Naive thymus-derived CD8-positive, alpha-beta T cell (primary cell): Measurements from ENCODE around the gene ADRA2B. TPM values are rescaled to one million over a fixed set of nuclear protein-coding genes. Genes with fewer than 3 reads are reported as not detected.
"Not testable (repeated sequence)": the region's sequence is repeated elsewhere in the genome, so short reads cannot be mapped to it uniquely, and the experiment has no call there.

Experiments used
- ATAC-seq, 2 donors: fragments of 150-1000 bp; cut with Tn5 transposase in 1 of 2; sonication (Bioruptor Pico), chemical (Tn5 transposase) in 1 of 2; 1 replicate in 1 of 2; 2 replicates in 1 of 2; pipeline ENCODE4 v1.10.0; 2021; ENCODE audit warnings: mild to moderate bottlenecking in 2 of 2, moderate library complexity in 2 of 2
- POLR2A ChIA-PET: fragments of 350-600 bp; sonication (Branson Sonifier 250); formaldehyde crosslinking; loops from one replicate; lab custom pipeline; 2021; ENCODE audit warnings: antibody characterized with exemption; lab: Charles Lee
- DNase-seq, 10 donors: peaks; one replicate each; pipeline versions ENCODE4 v3.0.0 to v3.0.0-alpha.2; 2020 to 2022
- H3K27ac Mint-ChIP-seq, 10 donors: one replicate each; pipeline ENCODE4 v1.8.0; 2020 to 2022; ENCODE audit warnings: mild to moderate bottlenecking in 10 of 10, mixed read lengths in 10 of 10, moderate library complexity in 4 of 10, inconsistent platforms in 1 of 10
- H3K27me3 Mint-ChIP-seq, 5 donors: one replicate each; pipeline ENCODE4 v1.8.0; 2021 to 2022; ENCODE audit warnings: mixed read lengths in 5 of 5
- H3K36me3 Mint-ChIP-seq, 3 donors: one replicate each; pipeline ENCODE4 v1.8.0; 2020 to 2022; ENCODE audit warnings: mixed read lengths in 3 of 3, mild to moderate bottlenecking in 2 of 3, inconsistent platforms in 1 of 3
- H3K4me1 Mint-ChIP-seq, 4 donors: one replicate each; pipeline ENCODE4 v1.8.0; 2021 to 2022; ENCODE audit warnings: mixed read lengths in 4 of 4
- H3K4me3 Mint-ChIP-seq, 10 donors: one replicate each; pipeline ENCODE4 v1.8.0; 2020 to 2022; ENCODE audit warnings: mild to moderate bottlenecking in 10 of 10, mixed read lengths in 10 of 10, moderate library complexity in 6 of 10, inconsistent platforms in 1 of 10
- H3K9me3 Mint-ChIP-seq, 9 donors: one replicate each; pipeline ENCODE4 v1.8.0; 2020 to 2022; ENCODE audit warnings: mixed read lengths in 9 of 9, mild to moderate bottlenecking in 3 of 9, inconsistent platforms in 1 of 9, moderate library complexity in 1 of 9
- polyA plus RNA-seq, 3 donors: library from polyadenylated mRNA; unstranded; fragments of 300-500 nt; fragmentation: Illumina TruSeq; gene quantifications; one replicate each; pipeline ENCODE4 v1.2.3, GENCODE V29; 2021
- total RNA-seq, 8 experiments: library from RNA in 2 of 8; stranded (reverse) in 2 of 8; gene quantifications; one replicate each; pipeline ENCODE4 v1.2.3 and lab custom pipeline; 2021 to 2026

The ADRA2B gene
- under 1 TPM in 1 of 2 experiments, not detected in 1; 0.22 TPM for total RNA-seq
- polyA plus RNA-seq: not detected
- total RNA-seq (lab: John Stamatoyannopoulos, UW): 0.52 to 24.3 (median 0.79) reads per million in 6 experiments

DNA sequence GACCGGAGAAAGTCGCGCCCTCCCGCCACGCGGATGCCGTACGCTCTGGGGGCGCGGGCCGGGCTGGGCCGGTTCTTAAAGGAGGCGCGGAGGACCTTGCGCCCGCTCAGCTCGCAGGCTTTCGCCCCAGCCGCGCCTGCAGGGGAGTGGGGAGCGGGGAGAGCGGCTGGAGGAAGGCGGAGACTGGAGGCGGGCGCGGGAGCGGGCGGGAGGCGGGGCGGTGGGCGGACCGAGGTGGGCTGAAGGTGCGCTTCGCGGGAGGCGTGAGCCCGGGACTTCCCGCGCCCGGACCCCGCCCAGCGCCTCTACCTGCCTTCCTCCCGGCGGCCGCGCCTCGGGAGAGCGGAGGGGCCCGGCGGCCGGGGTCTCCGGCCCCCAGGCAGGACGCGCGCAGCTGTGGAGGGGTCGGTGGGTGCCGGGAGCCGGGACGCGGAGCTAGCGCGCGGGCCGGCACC, at the start of gene ADRA2B:
ADRA2B (minus strand) TSS at position 148 of the 455 bp plus-strand sequence. CDS start 422 bp downstream, outside the sequence.
- H3K4me1 Mint-ChIP-seq: peaks cover 16 to 43% (median 22%) of the 10 kb centered on the region in 4 donors
- POLR2A ChIA-PET: interaction anchor here (0.6 to 1.6 kb wide), 4 partner anchors 58 to 129 kb away, joined by 3 to 6 read pairs (median 3); partner anchors contain the start of gene ANKRD36C
- peaks cover 12 to 31% (median 28%) of the 10 kb centered on the region in 5 donors for H3K27me3 Mint-ChIP-seq
- H3K4me3 Mint-ChIP-seq: peak within 1 kb of the TSS; percentile 71 to 91 (median 80)
- peak; percentile 72 to 76 for ATAC-seq
- no peaks in the 10 kb centered on the region for H3K36me3 Mint-ChIP-seq
- H3K27ac Mint-ChIP-seq: peak within 1 kb of the TSS in 8 of 10 donors; percentile 39 to 89 (median 64)
- peak in 9 of 10 donors; percentile 31 to 82 (median 62) for DNase-seq
- H3K9me3 Mint-ChIP-seq: no peaks in the 10 kb centered on the region

DNA sequence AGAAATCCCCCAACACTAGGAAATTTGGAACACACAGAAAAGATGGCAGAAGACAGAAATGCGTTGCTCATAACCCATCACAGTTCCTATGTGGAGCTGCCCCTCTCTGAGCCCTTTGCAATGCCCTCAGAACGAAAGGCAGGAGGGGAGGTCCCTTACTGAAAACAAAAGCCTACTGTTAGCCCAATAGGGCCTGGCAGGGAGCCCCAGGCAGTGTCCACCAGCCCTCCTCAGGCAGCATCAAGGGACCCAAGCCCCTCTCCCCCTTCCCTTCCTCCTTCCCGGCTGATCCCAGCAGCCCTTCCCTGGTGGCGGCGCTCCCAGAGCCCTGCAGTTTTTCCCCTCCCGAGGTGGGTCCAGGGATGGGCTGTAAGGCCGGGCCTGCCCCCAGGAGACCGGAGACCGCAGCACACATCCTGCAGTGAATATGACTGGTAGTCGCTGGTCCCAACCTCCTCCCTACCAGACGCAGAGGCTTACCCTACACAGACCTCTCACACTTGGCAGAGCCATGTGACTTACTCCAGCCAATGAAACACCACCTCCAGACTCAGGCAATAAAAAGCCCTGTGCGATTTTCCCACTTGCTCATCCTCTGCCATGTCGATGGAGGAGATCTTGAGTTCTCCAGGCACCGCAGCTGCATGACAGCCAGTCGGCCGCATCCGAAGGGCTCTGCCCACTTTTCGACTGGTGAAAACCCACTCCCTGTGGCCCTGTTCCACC, 48.3 kb upstream of the ADRA2B start:
- peak overlapping the region; percentile 62 to 88 (median 80) for H3K4me3 Mint-ChIP-seq
- peak overlapping the region; percentile 98 to 100 (median 98) for H3K27ac Mint-ChIP-seq
- POLR2A ChIA-PET: interaction anchor here (0.9 to 15.0 kb wide), 4 partner anchors 9 to 43 kb away, joined by 3 to 373 read pairs (median 9); partner anchors contain the start of genes ASTL, DUSP2 and STARD7
- H3K27me3 Mint-ChIP-seq: no peaks in the 10 kb centered on the region
- peak in 8 of 10 donors; percentile 40 to 79 (median 63) for DNase-seq
- H3K9me3 Mint-ChIP-seq: peaks cover 0 to 8% (median 0%) of the 10 kb centered on the region in 9 donors
- H3K36me3 Mint-ChIP-seq: peaks cover 0 to 5% (median 0%) of the 10 kb centered on the region in 3 donors
- peaks cover 28 to 62% (median 51%) of the 10 kb centered on the region in 4 donors for H3K4me1 Mint-ChIP-seq
- ATAC-seq: peak; percentile 69 to 82

- peak overlapping the region; percentile 98 to 100 (median 98) for H3K27ac Mint-ChIP-seq
- DNase-seq (peak; percentile 58 to 88 (median 76)), ATAC-seq (peak; percentile 77 to 78)
- H3K36me3 Mint-ChIP-seq: peaks cover 0 to under 1% (median 0%) of the 10 kb centered on the region in 3 donors
- POLR2A ChIA-PET: interaction anchor here (0.9 to 15.0 kb wide), 4 partner anchors 8 to 44 kb away, joined by 3 to 373 read pairs (median 9); partner anchors contain the start of genes ASTL, DUSP2 and STARD7
- peaks cover 0 to 5% (median 0%) of the 10 kb centered on the region in 9 donors for H3K9me3 Mint-ChIP-seq
- H3K4me3 Mint-ChIP-seq: peak overlapping the region; percentile 62 to 88 (median 80)
- peaks cover 34 to 69% (median 58%) of the 10 kb centered on the region in 4 donors for H3K4me1 Mint-ChIP-seq
- H3K27me3 Mint-ChIP-seq: no peaks in the 10 kb centered on the region
Measured at GRCh38 chr2:96163768-96164429, 47.5 kb upstream of the ADRA2B start.

- POLR2A ChIA-PET: interaction anchor here (1.3 to 15.0 kb wide), 3 partner anchors 10 to 45 kb away, joined by 7 to 373 read pairs (median 11); partner anchors contain the start of genes ASTL, DUSP2 and STARD7
- no peak for DNase-seq
- Mint-ChIP-seq H3K4me3 (peak overlapping the region; percentile 62 to 88 (median 80)), H3K4me1 (peaks cover 34 to 74% (median 63%) of the 10 kb centered on the region in 4 donors), H3K9me3 (peaks cover 0 to 5% (median 0%) of the 10 kb centered on the region in 9 donors), H3K36me3 (no peaks in the 10 kb centered on the region), H3K27me3 (no peaks in the 10 kb centered on the region), H3K27ac (peak overlapping the region; percentile 98 to 100 (median 98))
- peak in 1 of 2 donors; percentile 4 for ATAC-seq
Measured at GRCh38 chr2:96163415-96163767, 47.0 kb upstream of the ADRA2B start.

DNA sequence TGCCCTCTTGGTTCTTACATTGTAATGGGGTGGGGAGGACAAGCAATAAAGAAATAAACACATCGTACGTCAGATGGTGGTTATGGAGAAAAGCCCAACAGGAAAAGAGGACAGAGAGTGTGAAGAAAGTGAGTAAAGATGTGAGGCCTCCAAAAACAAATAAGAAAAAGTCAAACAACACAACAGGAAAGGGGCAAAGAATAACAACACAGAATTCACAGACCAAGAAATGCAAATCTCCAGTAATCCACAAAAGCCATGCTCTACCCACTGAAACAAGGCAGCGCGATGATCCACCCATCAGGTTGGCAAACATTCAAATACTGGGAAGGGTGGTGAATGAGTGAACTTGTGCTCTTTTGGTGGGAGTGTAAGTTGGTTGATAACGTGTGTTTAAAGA, 45.5 kb upstream of the ADRA2B start:
- peak overlapping the region in 7 of 10 donors; percentile 1 to 78 (median 31) for H3K4me3 Mint-ChIP-seq
- H3K36me3 Mint-ChIP-seq: no peaks in the 10 kb centered on the region
- ATAC-seq (no peak), DNase-seq (peak in 1 of 10 donors; percentile 52)
- peaks cover 35 to 79% (median 75%) of the 10 kb centered on the region in 4 donors for H3K4me1 Mint-ChIP-seq
- POLR2A ChIA-PET: interaction anchor here (15.0 kb wide), 1 partner anchor 17 kb away, joined by 373 read pairs; the partner anchor contains the start of genes ASTL and DUSP2
- H3K27ac Mint-ChIP-seq: peak overlapping the region; percentile 94 to 100 (median 98)
- peaks cover 0 to 5% (median 0%) of the 10 kb centered on the region in 9 donors for H3K9me3 Mint-ChIP-seq
- H3K27me3 Mint-ChIP-seq: no peaks in the 10 kb centered on the region

DNA sequence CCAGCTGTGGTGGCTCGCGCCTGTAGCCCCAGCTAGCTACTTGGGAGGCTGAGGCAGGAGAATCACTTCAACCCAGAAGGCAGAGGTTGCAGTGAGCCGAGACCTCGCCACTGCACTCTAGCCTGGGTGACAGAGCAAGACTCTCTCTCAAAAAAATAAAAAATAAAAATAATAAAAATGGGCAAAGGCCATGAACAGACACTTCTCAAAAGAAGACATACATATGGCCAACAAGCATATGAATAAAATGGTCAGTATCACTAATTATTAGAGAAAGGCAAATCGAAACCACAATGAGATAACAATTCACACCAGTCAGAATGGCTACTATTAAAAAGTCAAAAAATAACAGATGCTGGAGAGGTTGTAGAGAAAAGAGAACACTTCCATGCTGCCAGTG, 44.0 kb upstream of the ADRA2B start:
- not testable (repeated sequence) for ATAC-seq, H3K4me3 Mint-ChIP-seq, H3K27me3 Mint-ChIP-seq, H3K36me3 Mint-ChIP-seq, H3K9me3 Mint-ChIP-seq, DNase-seq
- POLR2A ChIA-PET: interaction anchor here (15.0 kb wide), 1 partner anchor 15 kb away, joined by 373 read pairs; the partner anchor contains the start of genes ASTL and DUSP2
- Mint-ChIP-seq H3K4me1 (peaks cover 45 to 91% (median 89%) of the 10 kb centered on the region in 4 donors), H3K27ac (peak overlapping the region in 6 of 10 donors; percentile 12 to 100 (median 95))

DNA sequence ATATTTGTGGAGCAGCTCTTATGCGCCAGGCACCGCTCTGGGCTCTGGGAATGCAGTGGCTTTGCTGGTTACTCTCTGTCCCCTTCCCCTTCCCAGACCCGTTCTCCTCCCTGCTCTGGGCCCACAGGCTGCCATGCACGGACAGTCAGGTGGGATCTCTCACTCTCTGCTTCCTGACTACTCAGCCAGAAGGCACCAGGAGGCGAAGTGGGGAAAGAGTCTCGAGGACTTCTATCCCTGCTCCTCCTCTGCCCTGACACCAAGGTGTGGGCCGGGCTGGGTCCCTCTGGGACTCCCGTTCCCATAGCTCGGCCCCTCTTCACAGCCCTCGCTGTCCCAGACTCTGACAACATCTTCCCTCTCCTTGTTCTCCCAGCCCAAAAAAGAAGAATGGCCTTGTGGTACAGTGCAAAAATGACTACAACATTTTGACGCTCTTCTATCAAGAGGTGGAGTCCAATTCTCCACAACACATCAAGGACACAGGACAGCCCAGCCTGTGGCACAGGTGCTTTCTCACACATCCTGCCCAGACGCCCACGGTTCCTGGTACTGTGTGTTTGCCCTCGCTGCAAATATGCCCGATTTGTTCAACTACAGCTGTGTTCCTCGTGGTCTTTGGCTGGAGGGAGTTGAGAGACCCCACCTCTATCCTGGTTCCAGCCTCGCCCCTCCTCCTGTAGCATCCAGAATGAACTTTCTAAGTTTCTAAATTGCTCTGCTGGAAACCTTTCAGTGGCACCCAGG, 42.9 kb upstream of the ADRA2B start:
- no peaks in the 10 kb centered on the region for H3K36me3 Mint-ChIP-seq
- POLR2A ChIA-PET: interaction anchor here (1.3 to 15.0 kb wide), 2 partner anchors 14 to 15 kb away, joined by 7 to 373 read pairs; partner anchors contain the start of genes ASTL and DUSP2
- peaks cover 0 to 5% (median 0%) of the 10 kb centered on the region in 9 donors for H3K9me3 Mint-ChIP-seq
- peak overlapping the region; percentile 34 to 86 (median 70) for H3K4me3 Mint-ChIP-seq
- H3K27ac Mint-ChIP-seq: peak overlapping the region; percentile 72 to 95 (median 88)
- no peaks in the 10 kb centered on the region for H3K27me3 Mint-ChIP-seq
- peaks cover 45 to 86% (median 82%) of the 10 kb centered on the region in 4 donors for H3K4me1 Mint-ChIP-seq
- DNase-seq (peak in 6 of 10 donors; percentile 33 to 52 (median 42)), ATAC-seq (peak; percentile 33 to 53)

DNA sequence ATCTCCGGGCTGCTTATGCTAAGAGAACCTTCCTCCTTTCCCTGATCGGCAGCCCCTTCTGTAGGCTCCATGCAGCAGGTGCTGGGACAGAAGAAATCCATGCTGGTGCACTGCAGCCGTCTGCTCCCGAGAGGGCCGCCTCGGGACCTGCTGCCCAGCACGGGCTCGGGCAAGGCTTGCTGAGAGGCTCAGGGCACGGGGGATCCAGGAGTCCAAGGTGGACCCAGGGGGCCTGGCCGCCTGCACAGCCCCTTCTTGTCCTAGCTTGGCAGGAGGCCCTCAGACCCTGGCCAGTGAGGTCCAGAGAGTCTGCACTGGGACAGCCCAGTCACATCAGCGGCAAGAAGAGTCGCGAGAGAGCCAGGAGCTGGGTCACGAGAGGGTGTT, 42.2 kb upstream of the ADRA2B start:
- Mint-ChIP-seq H3K27ac (peak overlapping the region in 9 of 10 donors; percentile 87 to 96 (median 92)), H3K4me3 (peak overlapping the region in 6 of 10 donors; percentile 34 to 86 (median 76)), H3K4me1 (peaks cover 42 to 84% (median 79%) of the 10 kb centered on the region in 4 donors), H3K36me3 (no peaks in the 10 kb centered on the region), H3K27me3 (no peaks in the 10 kb centered on the region), H3K9me3 (peaks cover 0 to 5% (median 0%) of the 10 kb centered on the region in 9 donors)
- no peak for ATAC-seq
- DNase-seq: no peak
- POLR2A ChIA-PET: interaction anchor here (1.3 to 15.0 kb wide), 2 partner anchors 13 to 16 kb away, joined by 7 to 373 read pairs; partner anchors contain the start of genes ASTL and DUSP2

- Mint-ChIP-seq H3K4me1 (peaks cover 46 to 84% (median 79%) of the 10 kb centered on the region in 4 donors), H3K27ac (peak overlapping the region; percentile 87 to 96 (median 90)), H3K36me3 (no peaks in the 10 kb centered on the region), H3K9me3 (peaks cover 0 to 5% (median 0%) of the 10 kb centered on the region in 9 donors), H3K27me3 (no peaks in the 10 kb centered on the region), H3K4me3 (peak overlapping the region; percentile 56 to 84 (median 72))
- peak; percentile 55 to 85 (median 64) for DNase-seq
- peak; percentile 74 to 83 for ATAC-seq
- POLR2A ChIA-PET: interaction anchor here (0.8 to 15.0 kb wide), 3 partner anchors 13 to 380 kb away, joined by 3 to 373 read pairs (median 3); partner anchors contain the start of genes ASTL and DUSP2
Measured at GRCh38 chr2:96157649-96158553, 41.5 kb upstream of the ADRA2B start.
